Transverse colon (tissue), 4 donors: ENCODE measurements around the gene USP14. TPM values are rescaled to one million over a fixed set of nuclear protein-coding genes. Genes with fewer than 3 reads are reported as not detected.

Experiments used
- DNase-seq: peaks from one replicate; pipeline ENCODE4 v3.0.0-alpha.2; 2019
- H3K27ac ChIP-seq, 4 donors: fragments of 200-600 bp; sonication (generic); 2 replicates each; pipeline ENCODE4 v1.5.1; 2016 to 2018; ENCODE audit warnings: inconsistent platforms in 4 of 4
- H3K27me3 ChIP-seq: fragments of 200-600 bp; sonication (generic); 2 replicates; pipeline ENCODE4 v1.5.1; 2017; ENCODE audit warnings: inconsistent platforms
- H3K36me3 ChIP-seq, 4 donors: fragments of 200-600 bp; sonication (generic); 2 replicates each; pipeline ENCODE4 v1.5.1; 2017 to 2019; ENCODE audit warnings: inconsistent platforms in 4 of 4
- H3K4me1 ChIP-seq, 4 donors: fragments of 200-600 bp; sonication (generic); 2 replicates each; pipeline ENCODE4 v1.5.1; 2017 to 2020; ENCODE audit warnings: inconsistent platforms in 4 of 4
- H3K4me3 ChIP-seq, 4 donors: fragments of 200-600 bp; sonication (generic); 1 replicate in 1 of 4; 2 replicates in 3 of 4; pipeline versions ENCODE4 v1.5.1 to v1.6.1; 2017 to 2019; ENCODE audit warnings: inconsistent platforms in 4 of 4
- H3K9me3 ChIP-seq, 2 donors: fragments of 200-600 bp; sonication (generic); 2 replicates each; pipeline ENCODE4 v1.5.1; 2017 to 2019; ENCODE audit warnings: inconsistent platforms in 2 of 2
- CTCF ChIP-seq, 5 experiments: fragments of 200-600 bp in 3 of 5; fragments of 450-650 bp in 2 of 5; sonication (generic) in 3 of 5; IDR thresholded peaks; 1 replicate in 2 of 5; 2 replicates in 3 of 5; pipeline ENCODE4 v1.5.1; 2016 to 2017; ENCODE audit warnings: antibody characterized with exemption in 5 of 5, inconsistent platforms in 3 of 5, mild to moderate bottlenecking in 2 of 5, moderate library complexity in 1 of 5
- EP300 ChIP-seq: sonication (generic); formaldehyde crosslinking; IDR thresholded peaks from one replicate; pipeline ENCODE4 v1.6.1; 2017; ENCODE audit warnings: antibody characterized with exemption, low read depth
- POLR2A ChIP-seq: fragments of 450-650 bp; IDR thresholded peaks from one replicate; pipeline ENCODE4 v1.6.1; 2016; ENCODE audit warnings: antibody characterized with exemption, mild to moderate bottlenecking, moderate library complexity
- POLR2AphosphoS5 ChIP-seq, 3 donors: sonication (generic); formaldehyde crosslinking; IDR thresholded peaks; one replicate each; pipeline ENCODE4 v1.6.1; 2016; ENCODE audit warnings: antibody characterized with exemption in 3 of 3
- WGBS, 2 donors: methylation state at CpG; one replicate each; pipeline ENCODE4 v1.1.5; 2018; ENCODE audit warnings: low coverage in 1 of 2; 5-methylcytosine and 5-hydroxymethylcytosine counted together
- in situ Hi-C, 4 donors: fragments of 200-750 bp; cut with MboI; loops; one replicate each; pipeline versions ENCODE4 v1.15.0 to v1.15.1; 2017; ENCODE audit warnings: low sequenced_read_pairs in 3 of 4, low pct_ligation_motif_present in 1 of 4, low pct_unique_long_range_greater_than_20kb in 1 of 4
- intact Hi-C: fragments of 100-400 bp; cut with DNase I; formaldehyde crosslinking; loops from one replicate; pipeline ENCODE4 v1.15.1; 2023; ENCODE audit warnings: low total_unique reads
- total RNA-seq, 4 donors: library from RNA; depleted of rRNA; stranded (reverse); fragments of >200 nt; gene quantifications; one replicate each; pipeline ENCODE4 v1.1.0, GENCODE V29; 2016

The USP14 gene
- total RNA-seq, 4 donors from 2014 or later: 14.6 to 52.7 (median 21.3) TPM

GRCh38 chr18:250685-251084 lies 92.3 kb downstream of the USP14 start:
- WGBS, 2 donors: 77 to 82% methylated on average over 2 of the region's 2 CpGs
- Histone ChIP-seq H3K4me1 (no peaks in the 10 kb centered on the region), H3K27ac (no peak overlapping the region), H3K36me3 (peaks cover 0 to 92% (median 30%) of the 10 kb centered on the region in 4 donors), H3K9me3 (no peaks in the 10 kb centered on the region), H3K27me3 (no peaks in the 10 kb centered on the region), H3K4me3 (no peak overlapping the region)
- in situ Hi-C loops: no loop called here
- TF ChIP-seq CTCF (IDR thresholded peaks at IDR 0.05) (no peak), EP300 (no peak), POLR2AphosphoS5 (IDR thresholded peaks at IDR 0.05) (no peak), POLR2A (no peak)
- no peak for DNase-seq
- intact Hi-C loops: no loop called here

GRCh38 chr18:251572-251971 lies 93.2 kb downstream of the USP14 start:
- H3K36me3 ChIP-seq: peaks cover 0 to 90% (median 29%) of the 10 kb centered on the region in 4 donors
- no peak for TF ChIP-seq POLR2A
- TF ChIP-seq POLR2AphosphoS5 (IDR thresholded peaks at IDR 0.05): no peak
- no peak for TF ChIP-seq EP300
- TF ChIP-seq CTCF (IDR thresholded peaks at IDR 0.05): no peak
- DNase-seq: no peak
- no peaks in the 10 kb centered on the region for H3K9me3 ChIP-seq
- H3K27me3 ChIP-seq: no peaks in the 10 kb centered on the region
- in situ Hi-C loops (no loop called here), intact Hi-C loops (no loop called here)
- H3K27ac ChIP-seq: no peak overlapping the region
- 94 to 98% methylated on average over 3 to 5 of the region's 5 CpGs for WGBS, 2 donors
- H3K4me3 ChIP-seq: no peak overlapping the region
- H3K4me1 ChIP-seq: no peaks in the 10 kb centered on the region

DNA sequence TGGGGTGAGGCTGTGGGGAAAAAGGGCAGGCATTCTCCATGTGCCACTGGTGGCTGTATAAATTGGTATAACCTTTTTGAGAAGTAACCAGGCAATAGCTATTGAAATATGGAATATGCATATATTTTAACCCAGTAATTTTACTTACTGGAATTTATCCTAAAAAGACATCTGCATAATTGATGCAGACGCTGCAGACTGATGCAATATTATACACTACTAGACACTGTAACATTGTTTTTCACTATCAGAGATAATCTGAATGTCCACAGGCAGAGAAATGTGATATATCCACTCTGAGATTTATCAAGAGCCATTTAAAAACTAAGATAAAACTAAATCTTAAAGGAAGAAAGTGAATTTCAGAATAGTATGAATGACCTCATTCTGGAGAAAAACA lies 94.8 kb downstream of the USP14 start:
- H3K4me3 ChIP-seq: no peak overlapping the region
- H3K27ac ChIP-seq: no peak overlapping the region
- peaks cover 0 to 89% (median 26%) of the 10 kb centered on the region in 4 donors for H3K36me3 ChIP-seq
- in situ Hi-C loops: no loop called here
- no peak for DNase-seq
- TF ChIP-seq CTCF (IDR thresholded peaks at IDR 0.05) (no peak), POLR2A (no peak), EP300 (no peak), POLR2AphosphoS5 (IDR thresholded peaks at IDR 0.05) (no peak)
- no peaks in the 10 kb centered on the region for H3K4me1 ChIP-seq
- H3K27me3 ChIP-seq: no peaks in the 10 kb centered on the region
- H3K9me3 ChIP-seq: no peaks in the 10 kb centered on the region
- intact Hi-C loops: no loop called here
- 82 to 91% methylated on average over 1 of the region's 1 CpG for WGBS, 2 donors

- intact Hi-C loops: no loop called here
- H3K9me3 ChIP-seq: no peaks in the 10 kb centered on the region
- H3K4me3 ChIP-seq: no peak overlapping the region
- no peaks in the 10 kb centered on the region for H3K27me3 ChIP-seq
- TF ChIP-seq POLR2A (no peak), POLR2AphosphoS5 (IDR thresholded peaks at IDR 0.05) (no peak), CTCF (IDR thresholded peaks at IDR 0.05) (no peak), EP300 (no peak)
- in situ Hi-C loops: no loop called here
- no peaks in the 10 kb centered on the region for H3K4me1 ChIP-seq
- no peak overlapping the region for H3K27ac ChIP-seq
- DNase-seq: no peak
- 93 to 95% methylated on average over 4 of the region's 4 CpGs for whole genome bisulfite sequencing, 2 donors
- H3K36me3 ChIP-seq: peaks cover 0 to 91% (median 26%) of the 10 kb centered on the region in 4 donors
Measured at GRCh38 chr18:255171-255570, 96.8 kb downstream of the USP14 start.
